NCI-H146 treated with DMSO at 0.1 percent for 48 hours (cell line): ENCODE measurements around the gene DDX11.
"Not testable (repeated sequence)": the region's sequence is repeated elsewhere in the genome, so short reads cannot be mapped to it uniquely, and the experiment has no call there.

Source experiments
- DNase-seq: peaks from one replicate; lab custom pipeline; 2025; ENCODE audit not compliant: unreplicated experiment; lab: John Stamatoyannopoulos, UW

DDX11 gene

DNA sequence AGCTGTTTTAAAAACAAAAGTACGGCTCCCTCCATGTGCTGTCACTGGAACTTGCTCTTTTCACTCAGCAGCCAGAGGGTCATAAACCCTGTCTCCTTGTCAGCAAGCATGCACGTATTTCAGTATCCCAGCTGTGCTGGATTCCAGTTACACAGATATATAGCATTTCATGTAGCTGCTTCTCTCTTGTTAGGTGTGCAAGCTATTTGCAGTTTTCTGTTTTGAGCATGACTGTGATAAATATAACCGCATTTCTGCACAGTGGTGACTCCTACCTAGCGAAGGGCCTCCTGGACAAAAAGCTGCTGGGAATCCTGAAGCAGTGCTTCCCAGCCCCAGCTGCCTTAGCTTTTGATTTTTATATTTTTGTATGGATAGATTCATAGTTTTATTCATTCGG is 24.7 kb downstream of the DDX11 start:
- DNase-seq = not testable (repeated sequence)

DNA sequence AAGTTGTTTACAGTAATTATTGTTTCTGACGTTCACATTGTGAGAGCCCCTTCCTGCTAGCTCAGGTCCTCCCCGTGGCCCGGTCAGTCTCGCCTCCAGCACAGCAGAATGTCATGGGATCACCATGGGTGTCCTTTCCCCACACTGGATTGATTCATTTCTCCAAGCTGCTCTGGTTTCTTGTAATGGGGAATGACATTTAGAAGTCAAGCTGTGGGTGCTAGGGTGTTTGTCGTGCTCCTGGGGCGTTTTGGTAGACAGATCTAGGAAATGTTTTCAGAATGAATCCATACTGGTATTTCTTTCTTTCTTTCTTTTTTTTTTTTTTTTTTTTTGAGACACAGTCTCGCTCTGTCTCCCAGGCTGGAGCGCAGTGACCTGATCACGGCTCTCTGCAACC is 25.1 kb downstream of the DDX11 start:
- DNase-seq = not testable (repeated sequence)

DNA sequence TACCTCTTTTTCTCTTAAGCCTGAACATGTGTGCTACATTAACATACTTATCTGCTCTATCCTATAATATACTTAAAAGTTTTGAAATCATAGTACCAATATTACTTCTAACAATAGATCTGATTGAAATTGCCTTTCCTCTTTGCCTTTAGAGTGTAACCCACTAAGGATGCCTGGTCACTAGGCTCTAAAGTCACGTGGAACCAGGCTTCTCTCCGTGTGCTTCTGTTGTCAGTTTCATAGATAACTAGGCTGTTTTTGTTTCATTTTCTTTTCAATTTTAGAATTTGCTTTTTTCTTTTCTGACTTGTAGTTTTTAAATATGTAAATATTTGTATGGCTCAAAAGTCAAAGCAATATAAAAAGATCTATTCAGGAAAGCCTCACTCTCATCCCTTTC is 25.8 kb downstream of the DDX11 start:
- DNase-seq = not testable (repeated sequence)

DNA sequence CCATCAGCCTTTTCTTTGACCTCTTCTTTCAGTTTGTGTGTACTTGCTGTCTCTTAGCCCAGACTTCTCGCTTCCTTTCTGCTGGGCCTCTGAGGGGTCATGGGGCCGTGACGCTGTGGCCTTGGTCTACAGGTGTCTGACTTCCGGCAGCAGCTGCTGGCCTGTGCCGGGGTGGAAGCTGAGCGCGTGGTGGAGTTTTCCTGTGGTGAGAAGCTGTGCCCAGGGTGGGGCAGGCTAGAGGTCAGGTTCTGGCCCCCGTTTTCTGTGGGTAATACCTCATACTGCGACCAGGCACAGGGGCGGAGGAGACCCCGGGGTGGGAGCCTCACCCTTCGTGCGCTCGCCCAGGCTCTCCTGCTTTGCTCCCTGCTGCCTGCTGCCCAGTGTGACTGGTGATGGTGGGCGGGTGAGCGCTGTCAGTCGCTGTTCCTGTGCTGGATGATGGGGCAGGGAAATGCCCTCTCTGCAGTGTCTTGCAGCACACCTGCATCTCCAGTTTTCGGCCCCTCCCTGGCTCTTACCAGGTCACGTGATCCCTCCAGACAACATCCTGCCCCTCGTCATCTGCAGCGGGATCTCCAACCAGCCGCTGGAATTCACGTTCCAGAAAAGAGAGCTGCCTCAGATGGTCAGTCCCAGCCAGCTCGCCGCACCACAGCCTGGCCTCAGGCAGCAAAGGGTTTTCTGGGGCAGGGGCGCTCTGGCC is 27.0 kb downstream of the DDX11 start:
- not testable (repeated sequence) for DNase-seq

DNA sequence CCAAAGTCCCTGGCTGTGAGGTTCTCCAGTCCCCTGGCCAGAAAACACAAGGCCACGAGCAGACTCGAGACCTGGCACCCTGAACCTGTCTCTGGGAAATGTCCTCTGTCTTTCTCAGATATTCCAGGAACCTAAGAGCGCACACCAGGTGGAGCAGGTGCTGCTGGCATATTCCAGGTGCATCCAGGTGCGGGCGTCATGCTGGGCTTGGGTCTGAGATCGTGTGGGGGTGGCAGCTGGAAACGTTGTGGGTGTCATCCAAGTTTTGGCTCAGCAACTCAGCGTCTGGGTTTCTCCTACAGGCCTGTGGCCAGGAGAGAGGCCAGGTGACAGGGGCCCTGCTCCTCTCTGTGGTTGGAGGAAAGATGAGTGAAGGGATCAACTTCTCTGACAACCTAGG is 28.5 kb downstream of the DDX11 start:
- not testable (repeated sequence) for DNase-seq

DNA sequence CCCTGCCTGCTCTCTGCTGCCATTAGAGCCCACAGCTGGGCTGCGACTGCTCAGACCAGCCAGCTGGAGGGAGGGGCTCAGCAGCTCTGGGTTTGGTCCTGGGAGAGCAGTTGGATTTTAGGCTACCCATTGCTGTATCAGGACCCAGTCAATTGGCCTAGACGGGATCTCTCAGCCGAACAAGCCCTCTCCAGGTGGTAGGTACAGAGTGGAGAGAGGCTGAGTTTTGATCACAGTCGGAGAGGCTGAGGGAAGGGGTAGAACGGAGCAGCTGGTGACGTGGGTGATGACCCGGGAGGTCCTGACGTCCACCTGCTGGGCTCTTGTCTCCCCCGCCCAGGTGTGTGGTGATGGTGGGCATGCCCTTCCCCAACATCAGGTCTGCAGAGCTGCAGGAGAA is 28.9 kb downstream of the DDX11 start:
- DNase-seq = not testable (repeated sequence)

DNA sequence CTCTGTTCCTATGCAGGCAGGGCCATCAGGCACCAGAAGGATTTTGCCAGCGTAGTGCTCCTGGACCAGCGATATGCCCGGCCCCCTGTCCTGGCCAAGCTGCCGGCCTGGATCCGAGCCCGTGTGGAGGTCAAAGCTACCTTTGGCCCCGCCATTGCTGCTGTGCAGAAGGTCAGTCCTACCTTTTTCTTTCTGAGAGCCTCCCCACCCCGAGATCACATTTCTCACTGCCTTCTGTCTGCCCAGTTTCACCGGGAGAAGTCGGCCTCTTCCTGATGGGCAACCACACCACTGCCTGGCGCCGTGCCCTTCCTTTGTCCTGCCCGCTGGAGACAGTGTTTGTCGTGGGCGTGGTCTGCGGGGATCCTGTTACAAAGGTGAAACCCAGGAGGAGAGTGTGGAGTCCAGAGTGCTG is 29.9 kb downstream of the DDX11 start:
- DNase-seq = not testable (repeated sequence)

DNA sequence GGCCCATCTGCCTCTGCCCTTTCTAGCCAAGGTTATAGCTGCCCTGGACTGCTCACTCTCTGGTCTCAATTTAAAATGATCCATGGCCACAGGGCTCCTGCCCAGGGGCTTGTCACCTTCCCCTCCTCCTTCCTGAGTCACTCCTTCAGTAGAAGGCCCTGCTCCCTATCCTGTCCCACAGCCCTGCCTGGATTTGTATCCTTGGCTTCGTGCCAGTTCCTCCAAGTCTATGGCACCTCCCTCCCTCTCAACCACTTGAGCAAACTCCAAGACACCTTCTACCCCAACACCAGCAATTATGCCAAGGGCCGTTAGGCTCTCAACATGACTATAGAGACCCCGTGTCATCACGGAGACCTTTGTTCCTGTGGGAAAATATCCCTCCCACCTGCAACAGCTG is 30.6 kb downstream of the DDX11 start:
- not testable (repeated sequence) for DNase-seq

DNA sequence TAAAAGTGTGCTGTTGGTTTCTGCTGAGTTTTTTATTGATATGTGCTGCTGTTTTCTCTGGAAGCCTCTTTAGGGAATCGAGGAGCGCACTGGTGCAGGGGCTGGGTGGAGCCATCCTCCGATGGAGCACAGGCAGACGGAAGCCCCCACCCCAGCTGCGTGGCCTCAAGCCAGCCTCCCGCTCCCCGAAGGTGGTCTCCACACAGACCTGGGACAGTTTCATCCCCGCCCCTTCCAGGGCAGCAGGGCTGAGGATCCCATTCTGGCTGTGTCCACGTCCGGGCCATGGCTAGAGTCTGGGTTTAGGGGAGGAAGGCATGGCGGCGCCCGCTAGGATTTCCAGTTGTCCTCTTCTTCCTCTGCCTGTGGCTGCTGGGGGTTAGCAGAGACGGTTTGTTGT is 31.1 kb downstream of the DDX11 start:
- not testable (repeated sequence) for DNase-seq

DNA sequence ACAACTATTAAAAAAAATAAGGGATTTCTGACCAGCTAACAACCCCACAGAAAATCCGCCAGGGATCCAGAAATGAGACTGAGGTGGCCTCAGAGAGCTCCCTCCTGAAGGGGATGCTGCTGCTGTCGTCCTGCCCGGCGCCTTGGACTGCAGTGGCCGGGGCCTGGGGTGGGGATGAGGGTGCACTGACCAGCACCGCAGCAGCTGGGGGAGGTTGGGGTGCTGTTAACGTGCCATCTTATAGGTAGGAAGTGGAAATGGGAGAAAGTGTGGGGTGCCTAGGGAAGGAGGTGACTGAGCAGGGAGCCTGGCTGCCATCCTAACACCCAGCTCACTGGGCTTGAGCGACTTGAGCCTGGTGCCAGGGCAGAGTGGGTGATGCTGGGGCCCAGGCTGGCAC is 32.0 kb downstream of the DDX11 start:
- DNase-seq = no peak

DNA sequence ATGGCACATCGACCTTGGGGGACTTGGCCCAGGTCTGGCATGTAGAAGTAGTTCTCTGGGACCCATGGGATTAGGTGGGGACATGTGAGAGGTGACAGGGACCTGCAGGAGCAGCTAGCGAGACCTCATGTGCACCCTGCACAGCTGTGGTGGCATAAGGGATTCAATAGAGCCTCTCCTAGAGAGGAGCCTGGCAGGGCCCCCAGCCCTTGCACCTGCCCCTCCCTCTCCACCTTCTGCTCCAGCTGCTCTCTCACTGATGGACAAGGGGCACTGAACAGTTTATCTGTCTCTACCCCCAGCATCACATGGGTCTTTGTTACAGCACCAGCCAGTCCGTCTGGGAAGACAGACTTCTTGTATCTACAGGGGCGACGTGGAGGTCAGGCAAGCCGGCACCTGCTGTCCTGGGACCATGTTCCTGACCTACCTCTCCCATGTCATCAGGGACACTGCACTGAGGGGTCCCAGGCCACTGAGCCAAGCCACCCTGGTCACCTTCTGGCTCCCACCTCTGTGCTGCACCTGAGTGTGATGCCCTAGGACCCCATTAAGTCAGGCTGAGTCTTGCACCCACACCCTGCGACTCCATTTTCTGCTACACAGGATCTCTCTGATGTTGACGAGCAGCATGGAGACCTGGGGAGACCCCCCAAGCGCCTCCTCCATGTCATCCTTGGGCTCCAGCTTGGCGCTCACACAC is 32.6 kb downstream of the DDX11 start:
- DNase-seq = peak; percentile 48

DNA sequence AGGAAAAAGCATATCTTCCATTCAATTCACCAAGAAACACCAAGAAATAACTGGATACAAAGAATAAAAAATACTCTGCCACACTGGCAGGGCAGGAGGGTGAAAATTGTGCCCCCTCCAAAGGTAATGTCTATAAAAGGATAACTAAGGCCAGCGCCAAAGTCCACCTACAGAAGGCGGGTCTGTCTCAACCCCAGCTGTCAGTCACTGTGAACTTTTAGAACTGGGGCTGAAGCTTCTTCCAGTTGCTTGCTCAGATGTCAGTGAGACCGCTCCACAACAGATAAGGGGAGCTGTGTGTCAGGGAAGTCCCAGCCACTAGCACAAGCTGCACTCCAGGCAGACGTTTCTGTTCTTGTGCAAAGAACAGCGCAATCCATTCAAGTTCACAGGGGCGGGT is 36.1 kb downstream of the DDX11 start:
- not testable (repeated sequence) for DNase-seq

DNA sequence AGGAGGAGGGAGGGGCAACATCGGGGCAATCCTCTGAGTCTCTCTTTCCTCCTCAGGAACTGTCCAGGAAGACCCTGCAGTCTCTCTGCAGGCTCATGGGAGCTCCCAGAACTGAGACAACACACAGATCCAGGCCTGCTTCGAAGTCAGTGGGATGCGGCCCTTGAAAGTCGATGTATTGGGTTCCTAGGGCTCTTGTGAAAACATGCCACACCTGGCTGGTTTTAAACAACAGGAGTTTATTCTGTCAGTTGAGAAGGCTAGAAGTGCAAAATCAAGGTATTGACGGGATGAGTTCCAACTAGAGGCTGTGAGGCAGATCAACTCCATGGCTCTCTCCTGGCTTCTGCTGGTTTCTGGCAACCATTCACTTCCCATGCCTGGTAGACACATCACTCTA is 36.6 kb downstream of the DDX11 start:
- DNase-seq = not testable (repeated sequence)

DNA sequence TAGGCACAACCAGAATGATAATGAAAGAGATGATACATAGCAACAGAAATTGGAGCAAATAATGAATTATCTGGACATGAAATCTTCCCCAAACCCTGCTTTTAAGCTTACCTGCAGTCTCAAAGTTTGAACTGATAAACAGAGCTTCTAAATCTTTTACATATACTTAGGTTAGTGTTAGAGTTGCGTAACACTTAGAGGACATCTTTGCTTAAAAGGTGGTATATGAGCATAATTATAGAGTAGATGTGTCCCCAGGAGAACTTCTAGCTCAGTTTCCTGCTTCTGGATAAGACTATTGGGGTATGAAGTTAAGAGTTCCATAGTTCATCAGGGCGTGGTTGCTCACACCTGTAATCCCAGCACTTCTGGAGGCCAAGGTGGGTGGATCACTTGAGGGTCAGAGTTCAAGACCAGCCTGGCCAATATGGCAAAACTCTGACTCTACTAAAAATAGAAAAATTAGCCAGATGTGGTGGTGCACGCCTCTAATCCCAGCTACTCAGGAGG is 41.5 kb downstream of the DDX11 start:
- not testable (repeated sequence) for DNase-seq

DNA sequence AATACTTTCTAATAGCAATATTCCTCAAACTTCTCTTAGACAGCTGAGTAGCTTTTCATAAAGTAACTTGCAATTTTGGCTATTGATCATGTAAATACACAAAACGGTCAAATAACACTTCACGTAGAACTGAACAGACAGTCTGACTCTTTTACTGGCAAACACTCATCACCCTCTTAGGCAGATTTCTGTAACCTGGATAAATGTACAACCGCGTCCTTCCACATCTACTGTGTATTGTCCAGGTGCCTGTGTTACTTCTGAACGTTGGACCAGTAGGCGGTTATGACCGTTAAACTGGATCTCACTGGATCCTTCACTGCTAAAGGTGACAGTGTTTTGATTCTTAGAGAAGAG is 43.2 kb downstream of the DDX11 start:
- not testable (repeated sequence) for DNase-seq

DNA sequence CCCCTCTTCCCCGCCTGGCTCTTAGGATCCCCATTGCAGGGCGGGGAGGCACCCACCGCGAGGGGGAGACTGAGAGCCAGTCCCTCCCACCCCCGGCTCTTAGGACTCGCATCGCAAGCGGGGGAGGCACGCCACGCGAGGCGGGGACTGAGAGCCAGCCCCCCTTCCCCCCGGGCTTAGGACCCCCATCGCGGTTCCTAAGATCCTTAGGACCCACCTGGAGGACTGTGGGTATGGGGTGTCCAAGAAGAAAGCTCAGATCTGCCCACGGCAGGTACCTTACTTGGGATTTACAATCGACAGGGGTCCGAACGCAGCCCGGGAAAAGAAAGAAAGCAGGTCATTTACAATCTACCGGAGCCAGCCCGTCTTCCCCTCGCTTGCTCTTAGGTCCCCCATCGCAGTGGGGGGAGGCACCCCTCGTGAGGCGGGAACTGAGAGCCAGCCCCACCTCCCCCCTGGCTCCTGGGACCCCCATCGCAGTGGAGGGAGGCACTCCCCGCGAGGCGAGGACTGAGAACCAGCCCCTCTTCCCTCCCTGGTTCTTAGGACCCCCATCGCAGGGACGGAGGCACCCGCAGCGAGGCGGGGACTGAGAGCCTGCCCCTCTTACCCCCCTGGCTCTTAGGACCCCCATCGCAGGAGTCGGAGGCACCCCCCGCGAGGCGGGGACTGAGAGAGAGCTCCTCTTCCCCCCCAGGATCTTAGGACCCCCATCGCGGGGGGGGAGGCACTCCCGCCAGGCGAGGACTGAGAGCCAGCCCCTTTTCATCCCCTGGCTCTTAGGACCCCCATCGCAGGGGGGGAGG is 43.7 kb downstream of the DDX11 start:
- DNase-seq = peak; percentile 68

DNA sequence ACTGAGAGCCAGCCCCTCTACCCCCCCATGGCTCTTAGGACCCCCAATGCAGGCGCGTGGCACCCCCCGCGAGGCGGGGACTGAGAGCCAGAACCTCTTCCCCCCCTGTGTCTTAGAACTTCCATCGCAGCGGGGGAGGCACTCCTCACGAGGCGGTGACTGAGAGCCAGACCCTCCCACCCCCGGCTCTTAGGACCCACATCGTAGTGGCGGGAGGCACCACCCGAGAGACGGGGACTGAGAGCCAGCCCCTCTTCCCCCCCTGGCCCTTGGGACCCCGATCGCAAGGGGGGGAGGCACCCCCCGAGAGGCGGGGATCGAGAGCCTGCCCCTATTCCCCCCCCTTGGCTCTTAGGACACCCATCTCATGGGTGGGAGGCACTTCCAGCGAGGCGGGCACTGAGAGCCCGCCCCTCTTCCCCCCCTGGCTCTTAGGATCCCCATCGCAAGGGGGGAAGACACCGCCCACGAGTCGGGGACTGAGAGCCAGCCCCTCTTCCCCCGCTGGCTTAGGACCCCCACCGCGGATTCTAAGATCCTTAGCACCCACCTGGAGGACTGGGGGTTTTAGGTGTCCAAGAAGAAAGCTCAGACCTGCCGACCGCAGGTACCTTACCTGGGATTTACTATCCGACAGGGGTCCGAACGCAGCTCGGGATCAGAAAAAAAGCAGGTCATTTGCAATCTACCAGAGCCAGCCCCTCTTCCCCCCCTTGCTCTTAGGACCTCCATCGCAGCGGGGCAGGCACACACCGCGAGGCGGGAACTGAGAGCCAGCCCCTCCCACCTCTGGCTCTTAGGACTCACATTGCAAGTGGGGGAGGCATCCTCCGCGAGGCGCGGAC is 44.9 kb downstream of the DDX11 start:
- DNase-seq = peak; percentile 77

DNA sequence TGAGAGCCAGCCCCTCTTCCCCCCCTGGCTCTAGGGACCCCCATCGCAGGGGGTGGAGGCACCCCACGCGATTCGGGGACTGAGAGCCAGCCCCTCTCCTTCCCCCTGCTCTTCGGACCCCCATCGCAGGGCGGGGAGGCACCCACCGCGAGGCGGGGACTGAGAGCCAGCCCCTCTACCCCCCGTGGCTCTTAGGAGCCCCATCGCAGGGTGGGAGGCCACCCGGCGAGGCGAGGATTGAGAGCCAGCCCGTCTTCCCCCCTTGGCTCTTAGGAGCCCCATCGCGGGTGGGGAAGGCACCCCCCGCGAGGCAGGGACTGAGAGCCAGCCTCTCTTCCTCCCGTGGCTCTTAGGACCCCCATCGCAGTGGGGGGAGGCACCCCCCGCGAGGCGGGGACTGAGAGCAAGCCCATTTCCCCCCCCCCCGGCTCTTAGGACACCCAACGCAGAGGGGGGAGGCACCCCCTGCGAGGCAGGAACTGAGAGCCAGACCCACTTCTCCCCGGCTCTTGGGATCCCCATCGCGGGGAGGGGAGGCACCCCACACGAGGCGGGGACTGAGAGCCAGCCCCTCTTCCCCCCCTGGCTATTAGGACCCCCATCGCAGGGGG is 45.6 kb downstream of the DDX11 start:
- no peak for DNase-seq

DNA sequence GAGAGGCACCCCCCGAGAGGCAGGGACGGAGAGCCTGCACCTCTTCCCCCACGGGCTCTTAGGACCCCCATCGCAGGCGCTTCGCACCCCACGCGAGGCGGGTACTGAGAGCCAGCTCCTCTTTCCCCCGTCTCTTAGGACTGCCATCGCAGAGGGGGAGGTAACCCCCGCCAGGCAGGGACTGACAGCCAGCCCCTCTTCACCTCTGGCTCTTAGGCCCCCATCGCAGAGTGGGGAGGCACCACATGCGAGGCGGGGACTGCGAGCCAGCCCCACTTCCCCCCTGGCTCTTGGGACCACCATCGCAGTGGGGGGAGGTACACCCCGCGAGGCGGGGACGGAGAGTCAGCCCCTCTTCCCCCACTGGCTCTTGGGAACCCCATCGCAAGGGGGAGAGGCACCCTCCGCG is 46.1 kb downstream of the DDX11 start:
- no peak for DNase-seq

DNA sequence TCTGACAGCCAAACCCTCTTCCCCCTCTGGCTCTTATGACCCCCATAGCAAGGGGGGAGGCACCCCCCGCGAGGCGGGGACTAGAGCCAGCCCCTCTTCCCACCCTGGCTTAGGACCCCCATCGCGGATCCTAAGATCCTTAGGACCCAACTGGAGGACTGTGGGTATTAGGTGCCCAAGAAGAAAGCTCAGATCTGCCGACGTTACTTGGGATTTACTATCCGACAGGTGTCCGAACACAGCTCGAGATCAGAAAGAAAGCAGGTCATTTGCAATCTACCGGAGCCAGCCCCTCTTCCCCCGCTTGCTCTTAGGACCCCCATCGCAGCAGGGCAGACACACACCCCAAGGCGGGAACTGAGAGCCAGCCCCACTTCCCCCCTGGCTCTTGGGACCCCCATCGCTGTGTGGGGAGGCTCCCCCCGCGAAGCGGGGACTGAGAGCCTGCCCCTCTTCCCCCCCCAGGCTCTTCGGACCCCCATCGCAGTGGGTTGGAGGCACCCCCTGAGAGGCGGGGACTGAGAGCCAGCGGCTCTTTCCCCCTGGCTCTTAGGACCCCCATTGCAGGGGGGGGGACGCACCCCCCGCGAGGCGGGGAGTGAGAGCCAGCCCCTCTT is 46.8 kb downstream of the DDX11 start:
- no peak for DNase-seq
